Measurements from ENCODE around the gene OCA2.

The OCA2 gene

DNA sequence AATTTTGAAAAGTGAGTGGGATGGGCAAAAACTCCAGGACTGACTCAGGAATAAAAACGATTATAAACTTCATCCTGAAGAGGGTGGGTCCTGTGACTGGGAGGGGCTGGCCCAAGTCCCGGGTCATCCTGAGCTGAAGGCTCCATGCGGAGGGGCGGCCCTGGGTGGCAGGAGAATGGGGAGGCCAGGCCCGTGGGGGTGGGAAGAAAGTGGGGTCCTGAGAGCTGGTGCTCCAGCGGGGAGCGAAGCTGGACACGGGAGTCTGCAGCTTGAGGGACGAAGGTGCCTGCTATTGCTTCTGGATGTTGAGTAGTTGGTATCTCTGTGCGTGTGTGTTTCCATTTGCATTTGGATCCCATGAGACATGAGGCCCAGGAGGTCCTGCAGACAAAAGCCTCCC lies 4.7 kb upstream of the OCA2 start:
- DNase-seq: no peak

- DNase-seq: no peak
Observed at GRCh38 chr15:28101983-28102441, 2.9 kb upstream of the OCA2 start.

- DNase-seq: no peak
Observed at GRCh38 chr15:28101201-28101600, 2.1 kb upstream of the OCA2 start.

DNA sequence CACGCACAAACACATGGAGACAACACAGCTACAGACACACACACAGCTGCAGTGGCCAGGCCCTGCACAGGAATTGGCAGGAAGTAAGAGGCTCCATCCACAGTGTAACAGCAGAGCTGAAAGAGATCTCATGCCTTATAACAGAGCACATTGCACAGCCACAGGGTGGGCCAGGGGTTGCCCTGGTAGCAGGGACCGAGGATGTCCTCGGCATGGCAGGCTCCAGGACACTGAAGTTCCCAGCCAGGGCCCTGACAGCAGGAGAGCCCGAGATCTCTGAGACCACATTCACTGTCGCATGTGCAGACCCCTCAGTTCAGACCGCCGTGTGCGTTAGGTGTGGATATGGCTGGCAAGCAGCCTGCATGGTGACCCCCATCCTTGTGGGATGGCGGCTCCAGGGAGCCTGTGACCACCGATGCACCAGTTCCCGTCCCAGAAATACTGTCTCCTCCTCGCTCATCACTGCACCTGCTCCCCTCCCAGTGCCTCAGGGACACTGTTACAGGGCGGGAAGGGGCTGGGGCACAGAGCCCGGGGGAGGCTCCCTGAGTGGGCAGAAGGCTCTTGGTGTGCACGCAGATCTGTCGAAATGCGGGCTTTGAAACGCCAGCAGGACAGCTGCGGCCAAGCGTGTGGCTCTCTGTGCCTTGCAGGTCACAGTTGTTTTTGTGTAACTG lies 1.5 kb upstream of the OCA2 start:
- DNase-seq: no peak

- DNase-seq: no peak
Observed at GRCh38 chr15:28099555-28100140, 533 bp upstream of the OCA2 start.

- DNase-seq: no peak
Observed at GRCh38 chr15:28098360-28098765, 752 bp downstream of the OCA2 start.

DNA sequence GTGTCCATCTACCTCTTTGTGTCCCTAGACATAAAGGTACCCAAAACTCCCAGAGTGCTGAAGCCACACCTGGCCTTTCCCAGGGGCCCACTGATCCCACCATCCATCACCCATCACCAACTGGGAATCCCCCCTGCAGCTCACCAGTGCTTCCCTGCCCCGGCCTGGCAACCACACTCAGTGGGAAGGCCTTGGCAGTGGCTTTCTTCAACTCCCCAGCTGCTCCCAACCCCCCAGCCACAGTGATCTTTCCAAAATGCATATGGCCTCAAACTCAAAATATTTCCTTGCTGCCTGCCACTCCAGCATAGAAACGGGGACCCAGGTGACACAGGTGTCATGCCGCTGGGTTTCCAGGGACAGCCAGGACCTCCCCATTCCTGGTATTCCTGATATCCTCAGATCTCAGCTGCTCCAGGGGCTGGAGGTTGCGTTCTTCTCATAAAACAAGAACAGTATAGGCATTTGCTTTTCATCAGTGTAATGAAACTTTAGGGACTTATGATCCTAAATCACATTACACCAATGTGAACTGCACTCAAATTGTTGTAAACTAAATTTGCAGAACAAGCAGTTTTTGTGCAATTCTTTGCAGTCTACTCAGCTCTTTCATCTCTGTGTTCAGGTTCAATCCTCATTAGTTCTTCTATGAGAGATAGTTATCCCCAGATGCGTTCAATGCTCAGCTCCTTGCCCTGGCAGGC lies 1.3 kb downstream of the OCA2 start:
- no peak for DNase-seq

GRCh38 chr15:28096670-28097431 lies 2.3 kb downstream of the OCA2 start:
- DNase-seq: no peak

GRCh38 chr15:28096411-28096669 lies 2.8 kb downstream of the OCA2 start:
- DNase-seq: no peak

- DNase-seq: no peak
Observed at GRCh38 chr15:28094732-28095521, 4.2 kb downstream of the OCA2 start.

DNA sequence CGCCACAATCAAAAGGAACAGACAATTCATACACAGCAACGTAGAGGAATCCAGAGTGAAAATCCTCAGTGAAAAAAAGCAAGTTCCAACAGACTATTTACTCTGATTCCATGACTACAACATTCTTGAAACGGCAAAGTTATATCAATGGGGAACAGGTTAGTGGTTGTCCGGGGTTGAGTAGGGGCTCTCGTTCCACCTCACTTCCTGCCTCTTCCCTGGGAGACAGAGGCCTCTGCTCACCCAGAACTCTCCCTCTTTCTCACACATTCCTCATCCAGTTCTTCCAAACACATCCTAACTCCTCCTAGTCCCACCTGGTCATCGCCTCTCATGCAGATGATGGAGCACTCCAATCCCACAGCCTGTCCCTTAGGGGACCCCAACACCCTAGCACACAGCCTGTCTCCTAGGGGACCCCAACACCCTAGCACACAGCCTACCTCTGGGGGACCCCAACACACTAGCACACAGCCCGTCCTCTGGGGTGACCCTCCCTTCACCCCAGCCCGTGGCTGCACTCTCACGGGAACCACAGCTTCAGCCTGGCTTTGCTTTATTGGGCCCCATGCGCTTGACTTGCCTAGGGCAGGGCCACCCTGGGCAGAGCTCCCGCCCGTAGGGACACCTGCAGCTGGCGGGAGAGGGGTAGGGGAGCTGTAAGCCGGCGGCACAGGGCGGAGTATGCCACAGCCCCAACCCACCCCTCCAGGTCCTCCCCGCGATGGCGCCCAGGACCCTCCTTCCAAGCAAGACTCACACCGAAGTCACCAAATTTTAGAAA lies 5.2 kb downstream of the OCA2 start:
- no peak for DNase-seq

GRCh38 chr15:28091313-28091712 lies 7.8 kb downstream of the OCA2 start:
- DNase-seq: no peak

DNA sequence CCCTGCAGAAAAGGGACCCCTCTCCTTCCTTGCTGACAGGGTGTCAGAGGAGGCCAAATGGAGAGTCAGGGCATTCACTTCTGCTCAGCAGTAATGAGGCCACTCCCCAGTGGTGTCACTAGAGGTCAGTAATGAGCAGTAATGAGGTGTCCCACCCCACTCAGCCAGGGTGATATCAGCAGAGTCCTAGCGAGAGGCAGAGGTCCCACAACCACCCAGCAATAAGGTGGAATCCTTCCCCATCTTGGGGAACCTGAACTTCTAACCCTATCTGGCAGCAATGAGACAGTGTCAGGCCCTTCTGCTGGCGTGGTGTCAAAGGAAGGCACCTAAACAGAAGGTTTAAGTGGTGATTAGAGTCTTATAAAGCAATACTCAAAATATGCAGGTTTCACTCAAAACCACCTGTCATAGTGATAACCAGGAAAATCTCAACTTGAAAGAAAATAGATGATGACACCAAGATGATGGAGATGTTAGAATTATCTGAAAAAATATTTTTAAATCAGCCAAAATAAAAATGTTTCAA lies 12.9 kb downstream of the OCA2 start:
- no peak for DNase-seq

DNA sequence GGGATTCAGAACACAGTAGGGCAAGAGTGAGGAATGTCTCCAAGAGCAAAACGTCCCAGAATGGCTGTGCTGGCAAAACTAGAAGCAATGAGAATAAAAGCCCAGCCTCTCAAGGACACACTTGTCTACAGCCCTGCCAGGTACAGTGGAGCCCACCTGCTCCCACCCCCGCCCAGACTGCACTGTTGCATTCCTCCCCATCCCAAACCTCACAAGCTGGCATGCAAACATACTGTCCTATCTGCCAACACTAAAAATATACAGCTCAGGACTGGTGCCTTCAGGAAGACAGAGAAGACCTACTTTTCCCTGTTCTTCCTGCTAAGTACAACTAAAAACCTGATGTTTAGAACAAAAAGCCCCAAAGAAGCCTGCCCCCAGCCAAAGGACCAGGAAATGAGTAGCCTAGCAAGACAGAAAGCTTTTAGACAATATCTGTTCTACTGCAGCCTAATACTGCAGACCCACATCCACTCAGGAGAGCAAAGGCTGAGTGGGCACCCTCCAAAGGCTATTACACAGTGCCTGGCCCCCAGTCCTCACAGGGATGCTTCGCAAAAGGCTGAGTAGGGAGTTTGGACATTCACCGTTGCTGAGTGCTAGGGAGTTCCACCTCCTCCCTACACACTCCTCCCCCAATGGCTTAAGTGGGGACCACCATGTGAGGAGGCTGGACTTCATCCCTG lies 13.5 kb downstream of the OCA2 start:
- no peak for DNase-seq

DNA sequence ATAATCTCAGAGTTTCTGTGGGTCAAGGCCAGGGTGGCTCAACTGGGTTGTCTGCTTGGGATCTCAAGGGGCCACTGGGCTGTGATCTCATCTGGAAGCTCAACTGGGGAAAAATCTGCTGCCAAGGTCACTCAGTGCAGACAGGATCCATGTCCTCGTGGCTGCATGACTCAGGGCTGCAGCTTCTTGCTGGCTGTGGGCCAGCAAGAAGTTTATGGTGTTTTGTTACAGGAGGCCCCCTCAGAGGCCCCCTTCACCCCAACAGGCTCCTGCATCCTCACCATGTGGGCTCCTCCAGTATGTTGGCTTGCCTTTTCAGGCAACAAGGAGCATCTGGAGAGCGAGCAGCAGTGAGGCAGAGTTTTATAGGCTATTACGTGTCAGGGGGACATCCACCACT lies 14.6 kb downstream of the OCA2 start:
- no peak for DNase-seq

- DNase-seq: no peak
Observed at GRCh38 chr15:28082891-28083684, 16.0 kb downstream of the OCA2 start.

- DNase-seq: no peak
Observed at GRCh38 chr15:28081594-28081993, 17.5 kb downstream of the OCA2 start.

DNA sequence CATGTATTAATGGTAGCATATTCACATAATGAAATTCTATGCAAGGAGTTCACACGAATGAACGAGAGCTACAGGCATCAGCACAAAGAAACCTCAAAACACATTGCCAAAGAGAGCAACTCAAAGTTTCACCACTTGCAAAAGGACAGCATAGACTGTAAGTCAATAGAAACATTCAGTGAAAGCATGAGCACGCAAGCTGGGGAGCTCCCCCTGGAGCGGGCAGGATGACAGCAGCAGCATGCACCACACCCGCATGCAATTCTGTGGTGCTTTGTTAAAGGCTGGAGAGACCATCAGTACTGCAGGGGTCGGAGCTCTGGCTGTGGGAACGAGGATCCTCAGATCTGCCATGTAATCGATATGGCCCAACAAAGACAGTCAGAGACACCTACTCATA lies 18.7 kb downstream of the OCA2 start:
- DNase-seq: no peak

DNA sequence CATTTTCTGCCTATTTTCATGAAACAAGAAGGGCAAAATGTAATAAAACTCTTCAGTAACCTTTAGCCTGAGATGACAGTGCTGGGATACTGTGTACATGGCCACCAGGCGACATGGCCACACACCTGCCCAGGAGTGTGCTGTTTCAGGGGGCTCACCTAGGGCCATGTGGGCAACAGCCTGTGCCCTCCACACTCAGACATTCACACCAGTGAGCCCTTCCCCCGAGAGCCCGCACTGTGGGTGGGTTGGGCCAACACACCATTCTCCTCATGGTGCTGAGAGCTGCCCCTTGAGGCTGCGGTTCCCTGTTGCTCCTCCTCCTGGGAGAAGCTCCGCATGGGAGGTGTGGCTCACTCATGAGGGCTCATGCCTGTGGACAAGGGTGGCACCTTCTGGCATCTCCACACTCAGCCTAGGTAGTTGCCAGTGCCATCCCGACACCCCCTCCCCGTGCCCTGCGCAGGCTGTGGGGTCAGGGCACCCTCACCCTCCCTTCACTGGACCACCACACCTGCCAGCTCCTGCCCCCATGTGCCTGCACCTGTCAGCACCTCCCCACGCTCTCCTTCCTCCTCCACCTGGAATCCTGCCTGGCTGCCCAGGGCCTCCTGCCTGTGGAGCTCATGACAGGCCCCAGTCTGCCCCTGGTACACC lies 19.7 kb downstream of the OCA2 start:
- DNase-seq: no peak

GRCh38 chr15:28078191-28078719 lies 20.9 kb downstream of the OCA2 start:
- no peak for DNase-seq
